K562 (cell line): ENCODE results near the gene ZNF615. TPM values are rescaled to one million over a fixed set of nuclear protein-coding genes. Genes with fewer than 3 reads are reported as not detected.
A peak's percentile ranks its signal among the peaks of the same experiment; 100 is the strongest.

Source experiments
- HCFC1 ChIP-seq: IDR thresholded peaks from 2 replicates; pipeline ENCODE4 v1.6.1; 2012; ENCODE audit warnings: low read depth, low read length, improper control_type of control experiment
- MEF2D ChIP-seq: conservative IDR thresholded peaks from 2 replicates; pipeline ENCODE4 v1.6.1; 2016; ENCODE audit warnings: low read depth, missing genetic modification characterization, missing compliant biosample characterization
- PURB ChIP-seq: sonication (generic); formaldehyde crosslinking; IDR thresholded peaks from 2 replicates; pipeline ENCODE4 v1.9.0; 2021; ENCODE audit warnings: low read depth, mild to moderate bottlenecking, missing genetic modification reagents
- ZBTB8A ChIP-seq: fragments of 450-650 bp; IDR thresholded peaks from 2 replicates; pipeline ENCODE4 v1.6.1; 2018; ENCODE audit warnings: mild to moderate bottlenecking, moderate library complexity; ENCODE audit not compliant: partially characterized antibody
- polyA plus RNA-seq, 8 experiments: library from polyadenylated mRNA; depleted of rRNA in 4 of 8; stranded (reverse) in 5 of 8; unstranded in 3 of 8; fragments of >200 nt; fragmentation: Nextera tagmentation in 2 of 8; fragmentation: Illumina TruSeq in 1 of 8; extraction: Ambion mirVana in 2 of 8; extraction: Trizol in 1 of 8; gene quantifications; 2 replicates each; pipeline versions ENCODE4 v1.2.1 to v1.2.3, GENCODE V29; 2011 to 2014; ENCODE audit warnings: inconsistent platforms in 1 of 8, missing spikeins in 1 of 8
- total RNA-seq, 7 experiments: library from RNA; depleted of rRNA in 6 of 7; stranded (reverse); fragments of >200 nt in 6 of 7; fragmentation: Illumina TruSeq in 2 of 7; extraction: Trizol in 2 of 7; gene quantifications; 2 replicates each; pipeline versions ENCODE4 v1.2.1 to v1.2.3, GENCODE V29; 2011 to 2021; ENCODE audit warnings: low replicate concordance in 1 of 7
- TF ChIP-seq, protein P1 (sequence below), 2 experiments: fragments of 450-650 bp; conservative IDR thresholded peaks; 2 replicates each; pipeline ENCODE4 v1.6.1; 2017; ENCODE audit warnings: mild to moderate bottlenecking in 2 of 2, moderate library complexity in 2 of 2
- TF ChIP-seq, protein P2 (sequence below): conservative IDR thresholded peaks from 2 replicates; pipeline ENCODE4 v1.6.1; 2011; ENCODE audit warnings: low read depth, mild to moderate bottlenecking, low read length; ENCODE audit not compliant: control insufficient read depth
- TF ChIP-seq, protein P3 (sequence below): fragments of 200-600 bp; sonication (generic); IDR thresholded peaks from one replicate; pipeline ENCODE4 v1.6.1; 2012; ENCODE audit warnings: mild to moderate bottlenecking, low read depth, low read length, inconsistent platforms

Gene ZNF615
- total and polyA plus RNA-seq, 9 of the 15 experiments (the other 6 are each of a cell fraction or from before 2014, with no cell fraction given), result 1.2 to 4.4 (median 2.7) TPM

DNA sequence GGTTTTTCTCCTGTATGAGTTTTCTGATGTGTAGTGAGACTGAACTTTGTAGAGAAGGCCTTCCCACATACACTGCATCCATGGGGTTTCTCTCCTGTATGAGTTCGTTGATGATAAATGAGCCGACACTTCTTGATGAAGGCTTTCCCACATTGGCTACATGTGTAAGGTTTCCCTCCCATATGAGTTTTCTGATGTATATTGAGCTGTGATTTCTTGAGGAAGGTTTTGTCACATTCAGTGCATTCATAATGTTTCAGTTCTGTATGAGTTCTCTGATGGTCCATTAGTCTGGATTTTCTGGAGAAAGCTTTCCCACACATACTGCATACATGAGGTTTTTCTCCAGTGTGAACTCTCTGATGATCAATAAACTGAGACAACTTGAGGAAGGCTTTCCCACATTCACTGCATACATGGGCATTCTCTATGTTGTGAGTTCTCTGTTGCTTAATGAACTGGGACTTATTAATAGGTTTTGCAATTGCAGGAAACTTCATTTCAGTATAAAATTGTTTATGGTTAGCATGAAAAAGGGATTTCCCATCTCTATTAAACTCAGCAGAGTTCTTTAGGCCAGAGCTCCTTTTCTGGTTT lies 13.9 kb downstream of the ZNF615 start (continued):
- TF ChIP-seq, protein P1, sequence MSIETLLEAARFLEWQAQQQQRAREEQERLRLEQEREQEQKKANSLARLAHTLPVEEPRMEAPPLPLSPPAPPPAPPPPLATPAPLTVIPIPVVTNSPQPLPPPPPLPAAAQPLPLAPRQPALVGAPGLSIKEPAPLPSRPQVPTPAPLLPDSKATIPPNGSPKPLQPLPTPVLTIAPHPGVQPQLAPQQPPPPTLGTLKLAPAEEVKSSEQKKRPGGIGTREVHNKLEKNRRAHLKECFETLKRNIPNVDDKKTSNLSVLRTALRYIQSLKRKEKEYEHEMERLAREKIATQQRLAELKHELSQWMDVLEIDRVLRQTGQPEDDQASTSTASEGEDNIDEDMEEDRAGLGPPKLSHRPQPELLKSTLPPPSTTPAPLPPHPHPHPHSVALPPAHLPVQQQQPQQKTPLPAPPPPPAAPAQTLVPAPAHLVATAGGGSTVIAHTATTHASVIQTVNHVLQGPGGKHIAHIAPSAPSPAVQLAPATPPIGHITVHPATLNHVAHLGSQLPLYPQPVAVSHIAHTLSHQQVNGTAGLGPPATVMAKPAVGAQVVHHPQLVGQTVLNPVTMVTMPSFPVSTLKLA (conservative IDR thresholded peaks at IDR 0.05), result no peak
- TF ChIP-seq, protein P2, sequence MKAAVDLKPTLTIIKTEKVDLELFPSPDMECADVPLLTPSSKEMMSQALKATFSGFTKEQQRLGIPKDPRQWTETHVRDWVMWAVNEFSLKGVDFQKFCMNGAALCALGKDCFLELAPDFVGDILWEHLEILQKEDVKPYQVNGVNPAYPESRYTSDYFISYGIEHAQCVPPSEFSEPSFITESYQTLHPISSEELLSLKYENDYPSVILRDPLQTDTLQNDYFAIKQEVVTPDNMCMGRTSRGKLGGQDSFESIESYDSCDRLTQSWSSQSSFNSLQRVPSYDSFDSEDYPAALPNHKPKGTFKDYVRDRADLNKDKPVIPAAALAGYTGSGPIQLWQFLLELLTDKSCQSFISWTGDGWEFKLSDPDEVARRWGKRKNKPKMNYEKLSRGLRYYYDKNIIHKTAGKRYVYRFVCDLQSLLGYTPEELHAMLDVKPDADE, result 0 out of 2 replicates have a peak, but pooled peaks have one; percentile 43
- TF ChIP-seq MEF2D (tag), result no peak
- TF ChIP-seq PURB (CRISPR knock-in tag), result no peak
- TF ChIP-seq HCFC1, result no peak
- TF ChIP-seq, protein P3, sequence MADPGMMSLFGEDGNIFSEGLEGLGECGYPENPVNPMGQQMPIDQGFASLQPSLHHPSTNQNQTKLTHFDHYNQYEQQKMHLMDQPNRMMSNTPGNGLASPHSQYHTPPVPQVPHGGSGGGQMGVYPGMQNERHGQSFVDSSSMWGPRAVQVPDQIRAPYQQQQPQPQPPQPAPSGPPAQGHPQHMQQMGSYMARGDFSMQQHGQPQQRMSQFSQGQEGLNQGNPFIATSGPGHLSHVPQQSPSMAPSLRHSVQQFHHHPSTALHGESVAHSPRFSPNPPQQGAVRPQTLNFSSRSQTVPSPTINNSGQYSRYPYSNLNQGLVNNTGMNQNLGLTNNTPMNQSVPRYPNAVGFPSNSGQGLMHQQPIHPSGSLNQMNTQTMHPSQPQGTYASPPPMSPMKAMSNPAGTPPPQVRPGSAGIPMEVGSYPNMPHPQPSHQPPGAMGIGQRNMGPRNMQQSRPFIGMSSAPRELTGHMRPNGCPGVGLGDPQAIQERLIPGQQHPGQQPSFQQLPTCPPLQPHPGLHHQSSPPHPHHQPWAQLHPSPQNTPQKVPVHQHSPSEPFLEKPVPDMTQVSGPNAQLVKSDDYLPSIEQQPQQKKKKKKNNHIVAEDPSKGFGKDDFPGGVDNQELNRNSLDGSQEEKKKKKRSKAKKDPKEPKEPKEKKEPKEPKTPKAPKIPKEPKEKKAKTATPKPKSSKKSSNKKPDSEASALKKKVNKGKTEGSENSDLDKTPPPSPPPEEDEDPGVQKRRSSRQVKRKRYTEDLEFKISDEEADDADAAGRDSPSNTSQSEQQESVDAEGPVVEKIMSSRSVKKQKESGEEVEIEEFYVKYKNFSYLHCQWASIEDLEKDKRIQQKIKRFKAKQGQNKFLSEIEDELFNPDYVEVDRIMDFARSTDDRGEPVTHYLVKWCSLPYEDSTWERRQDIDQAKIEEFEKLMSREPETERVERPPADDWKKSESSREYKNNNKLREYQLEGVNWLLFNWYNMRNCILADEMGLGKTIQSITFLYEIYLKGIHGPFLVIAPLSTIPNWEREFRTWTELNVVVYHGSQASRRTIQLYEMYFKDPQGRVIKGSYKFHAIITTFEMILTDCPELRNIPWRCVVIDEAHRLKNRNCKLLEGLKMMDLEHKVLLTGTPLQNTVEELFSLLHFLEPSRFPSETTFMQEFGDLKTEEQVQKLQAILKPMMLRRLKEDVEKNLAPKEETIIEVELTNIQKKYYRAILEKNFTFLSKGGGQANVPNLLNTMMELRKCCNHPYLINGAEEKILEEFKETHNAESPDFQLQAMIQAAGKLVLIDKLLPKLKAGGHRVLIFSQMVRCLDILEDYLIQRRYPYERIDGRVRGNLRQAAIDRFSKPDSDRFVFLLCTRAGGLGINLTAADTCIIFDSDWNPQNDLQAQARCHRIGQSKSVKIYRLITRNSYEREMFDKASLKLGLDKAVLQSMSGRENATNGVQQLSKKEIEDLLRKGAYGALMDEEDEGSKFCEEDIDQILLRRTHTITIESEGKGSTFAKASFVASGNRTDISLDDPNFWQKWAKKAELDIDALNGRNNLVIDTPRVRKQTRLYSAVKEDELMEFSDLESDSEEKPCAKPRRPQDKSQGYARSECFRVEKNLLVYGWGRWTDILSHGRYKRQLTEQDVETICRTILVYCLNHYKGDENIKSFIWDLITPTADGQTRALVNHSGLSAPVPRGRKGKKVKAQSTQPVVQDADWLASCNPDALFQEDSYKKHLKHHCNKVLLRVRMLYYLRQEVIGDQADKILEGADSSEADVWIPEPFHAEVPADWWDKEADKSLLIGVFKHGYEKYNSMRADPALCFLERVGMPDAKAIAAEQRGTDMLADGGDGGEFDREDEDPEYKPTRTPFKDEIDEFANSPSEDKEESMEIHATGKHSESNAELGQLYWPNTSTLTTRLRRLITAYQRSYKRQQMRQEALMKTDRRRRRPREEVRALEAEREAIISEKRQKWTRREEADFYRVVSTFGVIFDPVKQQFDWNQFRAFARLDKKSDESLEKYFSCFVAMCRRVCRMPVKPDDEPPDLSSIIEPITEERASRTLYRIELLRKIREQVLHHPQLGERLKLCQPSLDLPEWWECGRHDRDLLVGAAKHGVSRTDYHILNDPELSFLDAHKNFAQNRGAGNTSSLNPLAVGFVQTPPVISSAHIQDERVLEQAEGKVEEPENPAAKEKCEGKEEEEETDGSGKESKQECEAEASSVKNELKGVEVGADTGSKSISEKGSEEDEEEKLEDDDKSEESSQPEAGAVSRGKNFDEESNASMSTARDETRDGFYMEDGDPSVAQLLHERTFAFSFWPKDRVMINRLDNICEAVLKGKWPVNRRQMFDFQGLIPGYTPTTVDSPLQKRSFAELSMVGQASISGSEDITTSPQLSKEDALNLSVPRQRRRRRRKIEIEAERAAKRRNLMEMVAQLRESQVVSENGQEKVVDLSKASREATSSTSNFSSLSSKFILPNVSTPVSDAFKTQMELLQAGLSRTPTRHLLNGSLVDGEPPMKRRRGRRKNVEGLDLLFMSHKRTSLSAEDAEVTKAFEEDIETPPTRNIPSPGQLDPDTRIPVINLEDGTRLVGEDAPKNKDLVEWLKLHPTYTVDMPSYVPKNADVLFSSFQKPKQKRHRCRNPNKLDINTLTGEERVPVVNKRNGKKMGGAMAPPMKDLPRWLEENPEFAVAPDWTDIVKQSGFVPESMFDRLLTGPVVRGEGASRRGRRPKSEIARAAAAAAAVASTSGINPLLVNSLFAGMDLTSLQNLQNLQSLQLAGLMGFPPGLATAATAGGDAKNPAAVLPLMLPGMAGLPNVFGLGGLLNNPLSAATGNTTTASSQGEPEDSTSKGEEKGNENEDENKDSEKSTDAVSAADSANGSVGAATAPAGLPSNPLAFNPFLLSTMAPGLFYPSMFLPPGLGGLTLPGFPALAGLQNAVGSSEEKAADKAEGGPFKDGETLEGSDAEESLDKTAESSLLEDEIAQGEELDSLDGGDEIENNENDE, result no peak
- no peak for TF ChIP-seq ZBTB8A
